RCC 7860 (cell line): ENCODE data around the gene PTPRJ.

ENCODE experiments used
- DNase-seq: peaks from one replicate; pipeline ENCODE4 v3.0.0-alpha.2; 2015; ENCODE audit warnings: low spot score
- FAIRE-seq: peaks from 2 replicates; lab custom pipeline; 2012; peaks lifted over from hg19 to GRCh38; lab: Jason Lieb, UNC

Gene PTPRJ

GRCh38 chr11:48034926-48035871 is 54.8 kb downstream of the PTPRJ start:
- no peak for FAIRE-seq
- no peak for DNase-seq

GRCh38 chr11:48036011-48036410 is 55.7 kb downstream of the PTPRJ start:
- FAIRE-seq = no peak
- no peak for DNase-seq

DNA sequence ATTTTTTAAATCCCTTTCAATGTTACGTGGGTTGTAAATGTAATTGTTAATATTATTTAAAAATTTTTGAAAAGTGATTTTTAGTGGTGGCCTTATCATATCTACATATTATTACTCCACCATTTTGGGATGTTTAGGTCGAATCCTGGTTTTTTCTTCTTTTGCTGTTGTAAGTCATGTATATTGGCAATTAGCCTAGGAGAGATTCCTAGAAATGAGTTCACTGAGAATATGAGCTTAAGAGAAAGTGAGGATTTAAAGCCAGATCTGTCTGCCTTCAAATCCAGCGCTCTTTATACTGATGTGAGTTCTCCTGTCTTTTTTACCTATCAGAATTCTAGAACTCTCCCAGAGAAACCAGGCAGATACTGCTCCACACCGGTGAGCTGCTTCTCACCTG is 56.1 kb downstream of the PTPRJ start:
- no peak for DNase-seq
- no peak for FAIRE-seq

GRCh38 chr11:48037709-48038468 is 57.5 kb downstream of the PTPRJ start:
- DNase-seq (no peak), FAIRE-seq (no peak)

- FAIRE-seq = no peak
- no peak for DNase-seq
These were observed 60.6 kb downstream of the PTPRJ start for GRCh38 chr11:48040830-48041444.

- FAIRE-seq (no peak), DNase-seq (no peak)
These were observed 61.7 kb downstream of the PTPRJ start for GRCh38 chr11:48041877-48042695.

DNA sequence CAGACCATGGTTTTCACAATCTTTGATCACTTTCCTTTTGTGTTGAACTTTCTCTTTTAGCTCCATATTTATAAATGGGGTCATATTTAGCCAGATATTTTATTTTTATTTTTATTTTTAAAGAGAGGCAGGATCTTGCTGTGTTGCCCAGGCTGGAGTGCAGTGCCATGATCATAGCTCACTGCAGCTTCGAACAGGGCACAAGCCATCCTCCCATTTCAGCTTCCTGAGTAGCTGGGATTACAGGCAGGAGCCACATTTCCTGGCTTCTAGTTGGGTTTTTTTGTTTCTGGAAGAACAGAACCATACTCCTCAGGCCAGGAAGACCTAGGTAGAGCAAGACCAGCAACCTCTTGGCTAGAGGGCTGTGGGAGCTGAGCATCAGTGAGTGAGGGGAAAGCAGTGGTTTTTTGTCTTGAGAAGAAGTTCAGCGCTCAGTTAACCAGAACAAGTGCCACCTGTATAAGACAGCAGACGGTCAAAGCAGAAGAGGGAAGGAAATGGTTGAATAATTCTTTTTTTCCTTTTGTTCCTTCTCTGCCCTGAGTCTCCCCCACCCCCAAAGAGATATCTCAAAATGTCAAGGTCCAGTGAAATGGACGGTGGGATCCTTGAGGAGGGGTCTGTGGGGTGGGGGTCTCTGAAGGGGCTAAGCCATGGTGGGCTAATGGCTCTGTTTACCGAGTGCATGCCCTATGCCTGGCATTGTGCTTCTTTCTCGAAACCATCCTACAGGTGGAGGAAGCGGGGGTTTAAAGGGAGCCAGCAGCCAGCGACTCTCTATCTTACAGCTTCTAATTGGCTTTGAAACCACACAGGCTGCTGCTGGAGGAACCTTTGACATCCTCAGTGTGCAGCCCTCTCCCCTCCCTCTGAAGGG is 63.0 kb downstream of the PTPRJ start:
- FAIRE-seq = no peak

GRCh38 chr11:48043991-48044512 is 63.7 kb downstream of the PTPRJ start:
- FAIRE-seq (no peak), DNase-seq (no peak)

More for the DNA sequence above, 63.0 kb downstream of the PTPRJ start:
- DNase-seq = no peak

DNA sequence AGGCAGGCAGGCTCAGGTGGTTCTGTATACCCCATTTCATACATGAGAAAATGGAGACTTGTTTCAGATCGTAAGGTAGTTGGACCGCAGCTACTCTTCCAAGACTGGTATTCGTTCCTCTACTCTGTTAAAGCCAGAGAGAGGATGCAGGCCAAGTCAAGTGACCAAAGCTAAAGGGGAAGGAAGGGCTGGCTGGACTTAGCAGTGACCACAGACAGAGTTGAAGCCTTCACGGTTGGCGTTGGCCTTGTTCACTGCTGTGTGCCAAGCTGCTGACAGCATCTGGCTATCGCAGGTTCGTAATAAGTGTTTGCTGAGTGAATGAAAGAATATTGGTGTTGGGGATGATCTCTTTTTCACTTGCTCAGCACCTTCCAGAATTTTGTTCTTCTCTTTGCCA is 64.2 kb downstream of the PTPRJ start:
- no peak for FAIRE-seq
- DNase-seq = no peak

- no peak for FAIRE-seq
- DNase-seq = no peak
These were observed 65.2 kb downstream of the PTPRJ start for GRCh38 chr11:48045536-48045935.

DNA sequence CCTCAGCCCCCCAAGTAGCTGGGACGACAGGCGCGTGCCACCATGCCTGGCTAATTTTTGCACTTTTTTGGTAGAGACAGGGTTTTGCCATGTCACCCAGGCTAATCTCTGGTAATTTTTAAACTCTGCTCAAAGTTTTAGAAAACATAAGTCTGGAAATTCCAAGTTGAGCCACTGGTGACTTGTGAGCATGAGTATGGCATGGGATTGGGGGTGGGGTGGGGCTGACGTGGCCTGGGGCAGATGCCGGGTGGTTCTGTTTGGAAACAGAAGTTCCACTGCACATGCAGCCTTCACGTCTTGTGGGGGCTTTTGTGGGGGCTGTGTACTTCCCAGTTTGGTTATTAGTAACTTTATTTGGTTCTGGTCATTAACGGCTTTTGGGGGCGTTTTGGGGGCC is 67.3 kb downstream of the PTPRJ start:
- DNase-seq (peak; percentile 62), FAIRE-seq (peak; percentile 5)

DNA sequence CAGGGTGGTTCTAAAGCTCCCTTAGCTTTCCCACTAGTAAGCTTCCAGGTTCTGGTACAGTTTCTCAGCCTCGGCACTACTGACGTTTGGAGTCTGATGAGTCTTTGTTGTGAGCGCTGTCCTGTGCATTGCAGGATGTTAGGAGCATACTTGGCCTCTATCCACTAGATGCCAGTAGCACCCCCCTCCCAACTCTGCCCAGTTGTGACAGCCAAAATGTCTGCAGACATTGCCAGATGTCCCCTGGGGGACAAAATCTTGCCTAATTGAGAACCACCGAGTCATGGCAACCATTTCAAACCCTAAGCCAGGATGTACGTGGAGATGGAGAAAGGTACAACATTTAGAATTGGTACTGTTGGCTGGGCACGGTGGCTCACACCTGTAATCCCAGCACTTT is 68.7 kb downstream of the PTPRJ start:
- FAIRE-seq (no peak), DNase-seq (no peak)

DNA sequence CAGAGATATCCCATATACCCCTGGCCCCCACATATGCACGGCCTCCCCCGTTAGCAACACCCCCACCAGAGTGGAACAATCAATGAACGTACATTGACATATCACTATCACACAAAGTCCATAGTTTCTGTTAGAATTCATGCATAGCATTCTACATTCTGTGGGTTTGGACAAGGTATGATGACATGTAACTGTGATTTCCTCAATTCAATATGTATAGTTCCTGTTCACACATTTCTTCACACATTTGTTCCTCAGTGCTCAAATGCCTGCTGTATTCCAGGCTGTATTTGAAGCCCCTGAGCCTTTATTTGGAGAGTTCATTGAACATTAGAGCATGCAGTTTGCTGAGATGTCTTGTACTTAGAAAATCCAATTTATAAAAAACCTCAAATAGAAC is 69.9 kb downstream of the PTPRJ start:
- no peak for DNase-seq
- no peak for FAIRE-seq

- FAIRE-seq = no peak
- no peak for DNase-seq
These were observed 71.0 kb downstream of the PTPRJ start for GRCh38 chr11:48051217-48051830.

DNA sequence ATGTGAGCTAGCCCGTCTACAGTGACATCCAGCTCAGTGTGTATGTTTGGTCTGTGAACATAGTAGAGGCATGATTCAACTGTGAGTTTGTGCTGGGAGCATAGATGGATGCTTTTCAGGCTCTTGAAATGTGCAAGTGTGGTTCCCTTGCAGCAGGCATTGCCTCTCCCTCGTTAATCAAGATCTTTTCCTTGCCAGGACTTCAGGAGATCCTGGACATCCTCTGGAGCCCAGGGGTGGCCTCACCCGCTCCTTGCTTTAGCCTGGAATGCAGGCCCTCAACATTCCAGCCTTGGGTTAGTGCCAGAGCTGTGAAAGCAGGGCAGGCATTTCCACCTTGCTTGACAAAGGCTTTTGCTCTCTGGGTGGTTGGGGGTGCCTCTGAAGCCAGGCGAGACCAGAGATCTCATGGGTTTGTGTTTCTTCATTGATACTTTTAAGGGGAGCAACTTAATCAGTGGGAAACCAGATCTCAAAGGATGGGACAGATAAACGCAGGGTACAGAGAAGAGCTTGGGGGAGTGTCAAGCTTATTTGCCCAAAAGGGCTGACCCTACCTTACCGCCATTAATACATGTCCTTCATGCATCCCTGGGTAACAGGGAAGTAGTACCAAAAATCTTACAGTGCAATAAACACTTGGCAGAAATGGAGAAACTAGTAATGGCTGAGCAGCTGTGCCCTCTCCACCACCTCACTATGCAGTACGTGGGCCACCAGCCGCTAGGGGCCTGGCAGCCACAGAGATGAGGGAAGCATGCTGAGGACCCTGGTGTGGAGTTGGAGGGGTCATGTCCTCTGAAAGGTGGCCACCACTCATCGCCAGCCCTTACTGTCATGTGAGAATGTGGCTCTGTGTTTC is 72.1 kb downstream of the PTPRJ start:
- FAIRE-seq = no peak
- no peak for DNase-seq

DNA sequence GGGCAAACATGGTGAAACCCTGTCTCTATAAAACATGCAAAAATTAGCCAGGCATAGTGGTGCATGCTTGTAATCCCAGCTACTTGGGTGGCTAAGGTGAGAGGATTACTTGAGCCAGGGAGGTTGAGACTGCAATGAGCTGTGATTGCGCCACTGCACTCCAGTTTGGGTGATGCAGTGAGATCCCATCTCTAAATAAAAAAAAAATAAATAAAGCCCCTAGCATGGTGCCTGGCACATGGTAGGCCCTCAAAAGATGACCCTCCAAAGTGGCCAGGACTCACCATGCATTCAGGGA is 74.6 kb downstream of the PTPRJ start:
- FAIRE-seq (no peak), DNase-seq (no peak)

DNA sequence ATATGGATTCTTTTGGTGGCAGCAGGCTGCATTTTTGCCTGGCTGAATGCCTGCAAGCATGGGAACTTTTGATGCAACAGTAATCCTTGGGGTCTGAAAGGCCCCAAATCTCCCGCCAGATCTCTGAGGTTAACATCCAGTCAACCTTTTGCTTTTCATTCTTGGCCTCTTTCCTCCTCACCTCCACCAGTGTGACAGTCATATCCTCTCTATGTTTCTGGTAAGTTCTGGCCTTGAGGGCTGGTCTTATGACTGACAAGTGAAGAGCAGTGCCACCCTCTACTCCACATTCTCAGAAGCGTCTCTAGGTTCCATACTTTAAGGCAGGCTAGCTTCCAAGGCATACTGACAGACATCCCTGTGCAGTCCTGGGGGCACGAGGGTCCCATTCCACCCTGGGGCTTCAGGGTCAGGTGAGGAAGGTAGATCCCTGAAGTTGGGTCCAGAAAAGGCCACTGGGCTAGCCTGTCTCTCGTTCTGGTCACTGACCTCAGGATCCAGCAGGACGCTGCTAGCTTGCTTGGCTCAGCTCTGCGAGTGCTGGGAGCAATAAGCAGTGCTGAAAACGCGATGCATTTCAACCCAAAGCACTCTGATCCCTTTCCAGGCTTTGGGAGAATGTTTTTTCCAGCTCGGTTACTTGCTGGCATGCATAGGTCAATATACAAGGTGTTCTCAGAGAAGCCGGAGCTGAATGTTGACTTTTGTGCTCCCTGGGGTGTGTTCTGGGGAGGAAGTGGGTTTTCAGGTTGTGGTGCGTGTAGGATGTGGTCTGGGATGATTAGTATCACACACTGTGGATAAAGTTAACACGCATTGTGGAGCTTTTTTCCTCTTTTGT is 75.2 kb downstream of the PTPRJ start:
- DNase-seq = peak; percentile 85
- peak; percentile 84 for FAIRE-seq
